ENCODE measurements around the gene ERGIC1. TPM values are rescaled to one million over a fixed set of nuclear protein-coding genes. Genes with fewer than 3 reads are reported as not detected.
"Not testable (repeated sequence)": the region's sequence is repeated elsewhere in the genome, so short reads cannot be mapped to it uniquely, and the experiment has no call there.

Gene ERGIC1
- total RNA-seq, 1 donor from 2014 or later: 177 TPM

- H3K9me3 ChIP-seq: no peaks in the 10 kb centered on the region
- ATAC-seq: peak; percentile 35 to 43
- intact Hi-C loops (cut with DNase I): no loop called here
- H3K27me3 ChIP-seq (ENCODE audit: low read depth): no peaks in the 10 kb centered on the region
- peaks cover 93% of the 10 kb centered on the region for H3K4me1 ChIP-seq
- H3K36me3 ChIP-seq: no peaks in the 10 kb centered on the region
- H3K27ac ChIP-seq: peak overlapping the region; percentile 27
- DNase-seq: no peak
- no peak for TF ChIP-seq CTCF (IDR thresholded peaks at IDR 0.05)
- no peak overlapping the region for H3K4me3 ChIP-seq
These were observed 15.8 kb downstream of the ERGIC1 start for GRCh38 chr5:172849606-172850453.

- H3K4me3 ChIP-seq: no peak overlapping the region
- H3K27ac ChIP-seq: peak overlapping the region; percentile 27
- DNase-seq: no peak
- H3K27me3 ChIP-seq (ENCODE audit: low read depth): no peaks in the 10 kb centered on the region
- intact Hi-C loops (cut with DNase I): no loop called here
- H3K4me1 ChIP-seq: peaks cover 93% of the 10 kb centered on the region
- H3K9me3 ChIP-seq: no peaks in the 10 kb centered on the region
- no peak for ATAC-seq
- no peaks in the 10 kb centered on the region for H3K36me3 ChIP-seq
- no peak for TF ChIP-seq CTCF (IDR thresholded peaks at IDR 0.05)
These were observed 16.4 kb downstream of the ERGIC1 start for GRCh38 chr5:172850454-172850797.

- ATAC-seq; H3K27ac ChIP-seq; H3K36me3 ChIP-seq; H3K9me3 ChIP-seq; H3K4me3 ChIP-seq; intact Hi-C loops (cut with DNase I); DNase-seq; H3K27me3 ChIP-seq (ENCODE audit: low read depth): not testable (repeated sequence)
- H3K4me1 ChIP-seq: peaks cover 95% of the 10 kb centered on the region
These were observed 17.2 kb downstream of the ERGIC1 start for GRCh38 chr5:172851254-172851653.

- intact Hi-C loops (cut with DNase I): no loop called here
- no peak for ATAC-seq
- DNase-seq: no peak
- Histone ChIP-seq H3K36me3 (no peaks in the 10 kb centered on the region), H3K27ac (peak overlapping the region; percentile 78), H3K27me3 (ENCODE audit: low read depth) (no peaks in the 10 kb centered on the region), H3K4me3 (no peak overlapping the region), H3K9me3 (no peaks in the 10 kb centered on the region), H3K4me1 (peaks cover 85% of the 10 kb centered on the region)
- TF ChIP-seq CTCF (IDR thresholded peaks at IDR 0.05): no peak
These were observed 18.7 kb downstream of the ERGIC1 start for GRCh38 chr5:172852490-172853354.

- Histone ChIP-seq H3K9me3 (no peaks in the 10 kb centered on the region), H3K4me1 (peaks cover 85% of the 10 kb centered on the region), H3K4me3 (no peak overlapping the region), H3K27me3 (ENCODE audit: low read depth) (no peaks in the 10 kb centered on the region), H3K36me3 (no peaks in the 10 kb centered on the region), H3K27ac (peak overlapping the region; percentile 78)
- no peak for TF ChIP-seq CTCF (IDR thresholded peaks at IDR 0.05)
- DNase-seq: no peak
- ATAC-seq: peak in 1 of 2 donors; percentile 18
- intact Hi-C loops (cut with DNase I): no loop called here
These were observed 19.4 kb downstream of the ERGIC1 start for GRCh38 chr5:172853355-172853975.
